Measurements from ENCODE around the gene RAB9A.
A peak's percentile ranks its signal among the peaks of the same experiment; 100 is the strongest.
"Not testable (repeated sequence)": the region's sequence is repeated elsewhere in the genome, so short reads cannot be mapped to it uniquely, and the experiment has no call there.

Gene RAB9A, protein sequence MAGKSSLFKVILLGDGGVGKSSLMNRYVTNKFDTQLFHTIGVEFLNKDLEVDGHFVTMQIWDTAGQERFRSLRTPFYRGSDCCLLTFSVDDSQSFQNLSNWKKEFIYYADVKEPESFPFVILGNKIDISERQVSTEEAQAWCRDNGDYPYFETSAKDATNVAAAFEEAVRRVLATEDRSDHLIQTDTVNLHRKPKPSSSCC

DNA sequence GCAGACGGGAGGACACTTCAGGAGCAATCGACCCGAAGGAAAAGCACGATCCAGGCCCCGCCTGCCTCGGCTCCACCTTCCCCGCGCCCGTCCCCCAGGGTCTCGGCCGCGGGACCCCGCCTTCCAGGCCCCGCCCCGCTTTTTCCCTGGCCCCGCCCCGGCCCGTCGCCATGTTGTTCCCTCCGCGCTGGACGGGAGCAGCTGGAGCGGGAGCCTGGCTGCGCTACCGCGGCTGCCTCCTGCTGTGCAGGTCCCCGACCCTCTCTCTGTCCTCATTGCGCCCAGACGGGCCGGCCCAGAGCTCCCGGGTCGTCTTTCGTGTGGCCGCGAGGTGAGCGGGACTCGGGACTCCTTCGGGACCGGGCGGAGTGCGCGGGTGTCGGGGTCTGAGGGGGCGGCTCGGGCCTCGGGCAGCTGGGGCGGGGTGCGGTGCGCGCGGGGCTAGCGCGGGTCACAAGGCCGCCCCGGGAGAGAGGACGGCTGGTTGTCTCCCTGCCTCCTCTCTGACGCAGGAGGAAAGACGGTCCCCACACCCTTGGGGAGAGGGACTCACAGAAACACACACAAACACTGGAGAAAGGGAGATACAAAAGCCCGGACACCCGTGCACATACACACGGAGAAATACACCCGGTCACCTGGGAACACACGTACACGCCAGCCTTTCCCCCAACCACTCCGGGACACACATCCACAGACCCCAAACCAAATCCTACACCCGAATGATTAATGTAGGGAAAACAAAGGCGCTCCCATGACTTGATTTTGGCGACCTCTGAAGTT lies at the start of gene RAB9A:
TSS of gene RAB9A (plus strand) at position 171 of the 783 bp plus-strand sequence. CDS start 19,619 bp downstream, outside the sequence.
- DNase-seq: peak; percentile 76 to 78

DNA sequence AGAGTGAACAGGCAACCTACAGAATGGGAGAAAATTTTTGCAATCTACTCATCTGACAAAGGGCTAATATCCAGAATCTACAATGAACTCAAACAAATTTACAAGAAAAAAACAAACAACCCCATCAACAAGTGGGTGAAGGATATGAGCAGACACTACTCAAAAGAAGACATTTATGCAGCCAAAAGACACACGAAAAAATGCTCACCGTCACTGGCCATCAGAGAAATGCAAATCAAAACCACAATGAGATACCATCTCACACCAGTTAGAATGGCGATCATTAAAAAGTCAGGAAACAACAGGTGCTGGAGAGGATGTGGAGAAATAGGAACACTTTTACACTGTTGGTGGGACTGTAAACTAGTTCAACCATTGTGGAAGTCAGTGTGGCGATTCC lies 47.2 kb upstream of the RAB9A start:
- not testable (repeated sequence) for DNase-seq

DNA sequence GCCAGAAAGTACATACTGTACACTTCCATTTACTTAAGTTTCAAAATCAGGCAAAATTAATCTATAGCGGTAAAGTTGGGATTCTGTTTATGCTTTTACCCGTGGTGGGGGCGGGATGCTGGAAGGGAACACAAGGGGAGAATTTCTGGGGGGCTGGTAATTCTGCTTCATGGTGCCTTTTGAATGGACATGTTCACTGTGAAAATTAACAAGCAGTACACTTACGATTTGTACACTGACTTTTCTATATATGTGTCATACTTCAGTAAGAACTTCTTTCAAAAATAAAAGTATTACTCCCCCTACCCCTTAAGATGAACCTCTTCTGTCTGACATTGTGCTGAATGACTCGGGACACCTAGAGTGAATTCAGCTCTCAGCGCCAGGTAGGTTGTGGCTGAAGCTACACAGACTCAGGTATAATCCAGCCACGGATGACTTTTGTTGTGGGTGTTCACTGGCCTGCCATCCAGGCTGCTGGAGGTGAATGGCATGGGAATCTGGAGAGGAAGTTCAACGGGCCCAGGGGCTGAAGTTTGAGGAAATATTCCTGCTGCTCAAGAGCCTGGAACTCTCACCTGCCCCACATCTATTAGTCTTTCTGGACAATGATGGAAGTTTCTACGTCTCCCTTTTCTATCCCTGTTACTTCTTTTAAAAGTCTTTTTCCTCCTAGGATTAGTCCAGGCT lies 43.3 kb upstream of the RAB9A start:
- DNase-seq: no peak

DNA sequence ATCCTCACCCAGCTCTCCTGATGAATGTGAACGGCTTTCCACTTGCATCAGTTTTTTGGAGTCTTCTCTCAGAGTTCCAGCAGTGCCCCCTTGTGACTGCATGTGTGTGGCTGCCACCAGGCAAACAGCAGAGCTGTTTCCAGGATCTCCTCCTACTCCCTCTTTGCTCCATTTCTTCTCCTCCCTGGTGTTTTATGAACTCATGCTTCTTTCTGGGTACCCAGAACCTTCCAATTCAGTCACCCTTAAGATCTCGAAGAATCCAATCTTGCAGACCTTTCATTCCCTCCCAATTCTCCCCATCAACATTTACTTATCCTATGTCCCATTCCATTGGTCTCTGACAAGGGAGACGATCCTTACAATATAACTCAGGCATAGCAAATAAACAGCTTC lies 42.8 kb upstream of the RAB9A start:
- DNase-seq: peak; percentile 38 to 57

- peak in 1 of 2 experiments; percentile 34 for DNase-seq
These were observed 41.2 kb upstream of the RAB9A start for GRCh38 chrX:13647709-13648212.

- DNase-seq: not testable (repeated sequence)
These were observed 40.6 kb upstream of the RAB9A start for GRCh38 chrX:13648336-13648735.

DNA sequence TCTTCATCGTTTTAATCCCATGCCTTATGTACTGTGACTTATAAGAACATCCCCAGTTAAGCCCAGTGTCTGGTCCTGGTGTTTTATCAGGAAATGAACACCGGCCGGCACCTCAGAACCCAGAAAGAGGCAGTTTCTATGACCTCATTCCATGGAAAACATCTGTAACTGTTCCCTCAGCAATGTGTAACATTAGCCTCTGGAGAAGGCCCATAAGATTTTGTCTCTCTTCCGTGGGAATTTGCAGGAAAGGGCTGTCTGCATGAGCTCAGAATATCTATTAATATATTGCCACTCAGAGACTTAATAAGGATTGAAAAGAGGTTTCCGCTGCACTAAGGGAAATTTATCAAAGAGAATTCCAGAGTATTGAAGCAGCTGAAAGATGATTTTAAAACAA lies 39.1 kb upstream of the RAB9A start:
- no peak for DNase-seq

GRCh38 chrX:13650318-13650717 lies 38.6 kb upstream of the RAB9A start:
- no peak for DNase-seq

DNA sequence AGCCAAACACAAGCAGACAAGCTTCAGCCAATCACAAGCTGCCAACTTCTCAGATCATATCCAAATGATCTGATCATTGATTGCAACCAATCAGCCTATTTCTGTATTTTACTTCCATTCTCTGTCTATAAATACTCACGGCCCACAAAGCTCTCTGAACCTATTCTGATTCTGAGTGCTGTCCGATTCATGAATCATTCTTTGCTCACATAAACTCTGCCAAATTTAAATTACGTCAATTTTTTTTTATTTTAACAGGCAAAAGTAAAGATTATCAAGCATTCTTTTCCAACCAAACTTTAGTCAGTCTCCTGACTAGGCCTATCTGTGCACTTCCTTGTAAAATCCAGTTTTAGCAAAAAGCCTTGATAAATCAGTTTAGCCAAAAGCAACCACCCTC lies 37.8 kb upstream of the RAB9A start:
- no peak for DNase-seq

- DNase-seq: no peak
These were observed 36.6 kb upstream of the RAB9A start for GRCh38 chrX:13652287-13652793.

- peak; percentile 96 to 98 for DNase-seq
These were observed 35.9 kb upstream of the RAB9A start, which contains the start of gene TCEANC for GRCh38 chrX:13652850-13653693. Gene TCEANC, plus strand, starts transcription at chrX:13653141. Its CDS starts 9,368 bp downstream, at chrX:13662509.

DNA sequence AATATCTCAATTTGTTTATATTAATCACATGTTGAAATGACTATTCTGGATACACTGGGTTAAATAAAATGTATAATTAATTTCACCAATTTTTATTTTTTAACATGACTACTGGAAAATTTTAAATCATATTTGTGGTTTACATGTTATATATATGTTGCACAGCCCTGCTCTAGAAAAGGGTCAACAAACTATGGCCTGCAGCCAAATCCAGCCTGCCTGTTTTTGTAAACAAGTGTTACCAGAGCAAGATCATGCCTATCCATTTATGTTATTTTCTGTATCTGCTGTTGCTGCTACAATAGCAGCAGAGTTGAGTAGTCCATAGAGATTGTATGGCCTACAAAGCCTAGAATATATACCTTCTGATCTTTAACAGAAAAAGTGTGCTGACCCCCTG lies 34.8 kb upstream of the RAB9A start:
- DNase-seq: no peak

- no peak for DNase-seq
These were observed 33.3 kb upstream of the RAB9A start for GRCh38 chrX:13655674-13656073.

GRCh38 chrX:13658602-13659001 lies 30.3 kb upstream of the RAB9A start:
- peak; percentile 21 to 42 for DNase-seq

DNA sequence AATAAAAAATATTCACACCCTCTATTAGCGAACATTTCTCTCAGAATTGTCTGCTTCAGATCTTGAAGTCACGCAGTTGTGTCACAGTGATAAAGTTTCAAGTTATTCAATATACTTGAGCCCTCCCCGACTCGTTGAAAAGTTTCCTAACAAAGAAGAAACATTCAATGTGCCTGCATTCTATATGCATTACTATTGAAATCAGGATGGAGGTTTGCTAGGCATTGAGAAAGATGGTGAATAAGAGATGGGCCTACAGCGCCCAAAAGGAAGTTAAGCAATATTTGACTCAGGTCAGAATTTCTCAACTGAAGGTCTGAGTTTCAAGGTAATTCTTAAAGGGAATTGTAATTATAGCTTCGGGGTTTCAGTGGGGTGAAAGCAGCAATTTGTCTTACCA lies 29.9 kb upstream of the RAB9A start:
- no peak for DNase-seq

- DNase-seq: no peak
These were observed 27.1 kb upstream of the RAB9A start for GRCh38 chrX:13661735-13662288.

GRCh38 chrX:13662355-13662791 lies 26.6 kb upstream of the RAB9A start:
- DNase-seq: no peak

GRCh38 chrX:13664020-13664419 lies 24.9 kb upstream of the RAB9A start:
- DNase-seq: no peak

- no peak for DNase-seq
These were observed 22.1 kb upstream of the RAB9A start for GRCh38 chrX:13666836-13667235.

DNA sequence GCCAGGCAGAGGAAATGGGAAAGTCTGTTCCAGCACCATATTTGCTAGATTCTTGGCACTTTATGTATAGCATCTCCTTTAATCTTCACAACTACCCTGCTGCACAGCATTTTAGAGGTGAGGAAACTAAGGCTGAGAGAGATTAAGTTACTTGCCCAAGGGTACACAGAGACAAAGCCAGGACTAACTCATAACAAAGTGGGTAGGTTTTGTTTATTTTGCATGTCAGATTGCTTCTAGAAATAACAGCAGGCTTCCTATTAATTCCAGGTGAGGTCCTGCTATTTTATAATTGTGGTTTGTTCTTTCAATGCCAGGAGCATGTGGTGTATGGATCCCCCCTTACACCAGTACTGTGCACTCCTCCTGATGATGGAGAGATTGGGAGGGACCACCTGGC lies 21.0 kb upstream of the RAB9A start:
- DNase-seq: no peak

- DNase-seq: no peak
These were observed 19.6 kb upstream of the RAB9A start for GRCh38 chrX:13669246-13669737.

DNA sequence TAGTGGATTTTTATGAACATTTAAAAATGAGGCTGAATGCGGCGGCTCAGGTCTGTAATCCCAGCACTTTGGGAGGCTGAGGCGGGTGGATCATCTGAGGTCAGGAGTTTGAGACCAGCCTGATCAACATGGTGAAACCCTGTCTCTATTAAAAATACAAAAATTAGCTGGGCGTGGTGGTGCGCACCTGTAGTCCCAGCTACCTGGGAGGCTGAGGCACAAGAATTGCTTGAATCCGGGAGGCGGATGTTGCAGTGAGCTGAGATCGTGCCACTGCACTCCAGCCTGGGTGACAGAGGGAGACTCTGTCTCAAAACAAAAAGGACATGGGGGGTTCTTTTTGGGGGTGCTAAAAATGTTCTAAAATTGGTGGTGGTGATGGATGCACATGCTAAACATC lies 19.2 kb upstream of the RAB9A start:
- DNase-seq: not testable (repeated sequence)

Measured in NCI-H2081 (cell line).